ENCODE measurements around the gene CTNNAL1.
A peak's percentile ranks its signal among the peaks of the same experiment; 100 is the strongest.

The CTNNAL1 gene

DNA sequence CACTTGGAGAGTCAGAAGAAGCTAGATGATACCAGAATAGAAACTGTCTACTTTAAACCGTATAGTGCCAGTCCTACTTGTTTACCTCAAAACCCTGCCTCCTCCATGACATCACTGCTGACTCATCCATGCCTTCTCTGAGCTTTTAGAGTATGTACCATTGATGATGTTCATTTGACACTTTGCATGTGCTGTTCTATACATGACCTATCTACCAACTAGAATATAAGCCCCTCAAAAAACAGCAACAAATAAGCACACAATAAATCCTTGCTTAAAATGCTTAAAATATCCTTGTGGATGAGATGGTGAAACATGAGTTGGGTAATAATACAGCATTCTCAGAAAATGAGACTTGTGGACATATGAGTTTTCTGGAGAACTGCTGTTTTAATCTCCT, 2.6 kb downstream of the CTNNAL1 start:
- Histone ChIP-seq H2AFZ (ENCODE audit: low read depth, low read length) (no peak overlapping the region), H3K4me2 (ENCODE audit: low read length) (peak overlapping the region; percentile 3; the same call in 1 of the 2 replicates), H4K20me1 (ENCODE audit: insufficient read depth, low read length) (peaks cover 21% of the 10 kb centered on the region; the same call in 1 of the 2 replicates), H3K27ac (ENCODE audit: low read length) (no peak overlapping the region), H3K79me2 (ENCODE audit: low read length) (0 out of 2 replicates have a peak, but pooled peaks cover 3% of the 10 kb centered on the region), H3K4me3 (ENCODE audit: low read length) (no peak overlapping the region), H3K36me3 (replicated peaks; ENCODE audit: low read depth, low read length) (peaks cover 2% of the 10 kb centered on the region), H3K27me3 (ENCODE audit: low read depth, low read length) (peaks cover under 1% of the 10 kb centered on the region; the same call in 1 of the 2 replicates), H3K4me1 (ENCODE audit: low read length) (peaks cover 24% of the 10 kb centered on the region), H3K9me3 (ENCODE audit: insufficient read depth, low read length) (no peaks in the 10 kb centered on the region), H3K9ac (ENCODE audit: low read length) (no peak overlapping the region)
- TF ChIP-seq EZH2phosphoT487 (IDR thresholded peaks at IDR 0.05; ENCODE audit: low read depth), result no peak
- TF ChIP-seq, protein P1, sequence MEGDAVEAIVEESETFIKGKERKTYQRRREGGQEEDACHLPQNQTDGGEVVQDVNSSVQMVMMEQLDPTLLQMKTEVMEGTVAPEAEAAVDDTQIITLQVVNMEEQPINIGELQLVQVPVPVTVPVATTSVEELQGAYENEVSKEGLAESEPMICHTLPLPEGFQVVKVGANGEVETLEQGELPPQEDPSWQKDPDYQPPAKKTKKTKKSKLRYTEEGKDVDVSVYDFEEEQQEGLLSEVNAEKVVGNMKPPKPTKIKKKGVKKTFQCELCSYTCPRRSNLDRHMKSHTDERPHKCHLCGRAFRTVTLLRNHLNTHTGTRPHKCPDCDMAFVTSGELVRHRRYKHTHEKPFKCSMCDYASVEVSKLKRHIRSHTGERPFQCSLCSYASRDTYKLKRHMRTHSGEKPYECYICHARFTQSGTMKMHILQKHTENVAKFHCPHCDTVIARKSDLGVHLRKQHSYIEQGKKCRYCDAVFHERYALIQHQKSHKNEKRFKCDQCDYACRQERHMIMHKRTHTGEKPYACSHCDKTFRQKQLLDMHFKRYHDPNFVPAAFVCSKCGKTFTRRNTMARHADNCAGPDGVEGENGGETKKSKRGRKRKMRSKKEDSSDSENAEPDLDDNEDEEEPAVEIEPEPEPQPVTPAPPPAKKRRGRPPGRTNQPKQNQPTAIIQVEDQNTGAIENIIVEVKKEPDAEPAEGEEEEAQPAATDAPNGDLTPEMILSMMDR (IDR thresholded peaks at IDR 0.05; ENCODE audit: low read depth, low read length), result no peak

DNA sequence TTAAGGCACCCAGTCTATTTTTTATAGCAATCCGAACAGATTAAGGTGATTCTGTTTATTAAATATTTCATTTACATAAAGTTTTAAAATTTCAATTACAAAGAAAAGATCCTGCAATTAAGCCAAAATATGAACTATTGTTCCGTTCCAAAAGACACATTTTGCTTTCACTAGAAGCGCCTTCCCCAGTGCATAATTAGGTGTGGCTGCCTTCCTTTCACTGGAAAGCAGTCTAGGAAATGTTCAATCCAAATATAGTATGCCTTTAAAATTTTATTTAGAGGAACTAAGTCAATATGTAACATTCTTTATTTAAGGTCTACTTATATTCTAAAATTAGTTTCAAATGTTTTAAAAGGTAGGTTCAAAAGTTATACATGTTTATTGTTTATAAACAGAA, 7.6 kb downstream of the CTNNAL1 start:
- TF ChIP-seq, protein P1 (IDR thresholded peaks at IDR 0.05; ENCODE audit: low read depth, low read length), result no peak
- no peak for TF ChIP-seq EZH2phosphoT487 (IDR thresholded peaks at IDR 0.05; ENCODE audit: low read depth)
- Histone ChIP-seq H3K36me3 (replicated peaks; ENCODE audit: low read depth, low read length) (peaks cover 13% of the 10 kb centered on the region), H3K79me2 (ENCODE audit: low read length) (no peaks in the 10 kb centered on the region)

DNA sequence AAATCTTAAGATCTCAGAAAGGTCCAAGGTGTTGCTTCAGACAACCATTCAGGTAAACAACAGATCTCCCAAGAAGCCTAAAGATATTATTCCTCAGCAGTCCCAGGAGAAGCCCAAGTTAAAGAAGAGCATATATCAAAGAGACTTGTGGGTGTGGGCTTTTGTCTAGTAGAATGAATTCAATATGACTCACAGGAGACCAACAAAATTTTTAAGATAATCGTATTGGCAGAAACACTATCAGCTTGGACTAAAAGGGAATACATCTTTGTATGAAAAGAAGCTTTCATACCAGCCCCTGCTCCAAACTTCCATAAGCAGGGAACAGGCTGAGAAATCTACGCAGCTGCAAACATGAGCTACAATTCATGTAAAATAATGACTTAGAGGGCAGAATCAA, 10.2 kb downstream of the CTNNAL1 start:
- no peak for TF ChIP-seq EZH2phosphoT487 (IDR thresholded peaks at IDR 0.05; ENCODE audit: low read depth)
- TF ChIP-seq, protein P1 (IDR thresholded peaks at IDR 0.05; ENCODE audit: low read depth, low read length), result no peak
- H3K9me3 ChIP-seq (ENCODE audit: insufficient read depth, low read length), result peaks cover 15% of the 10 kb centered on the region; the same call in 1 of the 2 replicates
- no peak overlapping the region for H3K9ac ChIP-seq (ENCODE audit: low read length)
- no peak overlapping the region for H2AFZ ChIP-seq (ENCODE audit: low read depth, low read length)
- H3K27me3 ChIP-seq (ENCODE audit: low read depth, low read length), result no peaks in the 10 kb centered on the region
- H3K4me2 ChIP-seq (ENCODE audit: low read length), result no peak overlapping the region
- H3K4me1 ChIP-seq (ENCODE audit: low read length), result no peaks in the 10 kb centered on the region
- peaks cover 13% of the 10 kb centered on the region for H3K36me3 ChIP-seq (replicated peaks; ENCODE audit: low read depth, low read length)
- no peaks in the 10 kb centered on the region for H4K20me1 ChIP-seq (ENCODE audit: insufficient read depth, low read length)
- no peak overlapping the region for H3K4me3 ChIP-seq (ENCODE audit: low read length)
- H3K27ac ChIP-seq (ENCODE audit: low read length), result no peak overlapping the region
- H3K79me2 ChIP-seq (ENCODE audit: low read length), result no peaks in the 10 kb centered on the region

More for the DNA sequence above, 7.6 kb downstream of the CTNNAL1 start:
- no peaks in the 10 kb centered on the region for H3K27me3 ChIP-seq (ENCODE audit: low read depth, low read length)
- no peak overlapping the region for H3K9ac ChIP-seq (ENCODE audit: low read length)
- H3K4me2 ChIP-seq (ENCODE audit: low read length), result no peak overlapping the region
- no peak overlapping the region for H3K27ac ChIP-seq (ENCODE audit: low read length)
- H4K20me1 ChIP-seq (ENCODE audit: insufficient read depth, low read length), result no peaks in the 10 kb centered on the region; the same call in 1 of the 2 replicates
- H3K9me3 ChIP-seq (ENCODE audit: insufficient read depth, low read length), result peaks cover 15% of the 10 kb centered on the region; the same call in 1 of the 2 replicates
- H2AFZ ChIP-seq (ENCODE audit: low read depth, low read length), result no peak overlapping the region
- no peak overlapping the region for H3K4me3 ChIP-seq (ENCODE audit: low read length)
- peaks cover 3% of the 10 kb centered on the region for H3K4me1 ChIP-seq (ENCODE audit: low read length)

DNA sequence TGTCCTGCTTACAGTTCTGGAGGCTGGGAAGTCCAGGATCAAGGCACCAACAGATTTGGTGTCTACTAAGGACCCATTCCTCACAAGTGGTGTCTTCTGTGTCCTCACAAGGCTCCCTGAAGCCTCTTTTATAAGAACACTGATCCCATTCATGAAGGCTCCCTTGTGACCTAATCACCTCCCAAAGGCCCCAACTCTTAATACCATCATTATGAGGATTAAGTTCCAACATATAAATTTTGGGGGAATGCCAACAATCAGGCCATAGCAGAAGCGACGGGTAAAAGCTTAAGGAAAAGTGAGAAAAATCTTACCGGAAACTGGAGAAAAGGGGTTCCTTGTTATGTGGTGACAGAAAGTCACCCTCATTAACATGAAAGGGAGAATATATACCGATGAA, 11.2 kb downstream of the CTNNAL1 start:
- Histone ChIP-seq H3K27me3 (ENCODE audit: low read depth, low read length) (no peaks in the 10 kb centered on the region), H3K4me1 (ENCODE audit: low read length) (no peaks in the 10 kb centered on the region), H3K79me2 (ENCODE audit: low read length) (no peaks in the 10 kb centered on the region), H4K20me1 (ENCODE audit: insufficient read depth, low read length) (no peaks in the 10 kb centered on the region), H3K36me3 (replicated peaks; ENCODE audit: low read depth, low read length) (peaks cover 13% of the 10 kb centered on the region), H3K27ac (ENCODE audit: low read length) (no peak overlapping the region), H3K4me2 (ENCODE audit: low read length) (no peak overlapping the region), H3K9me3 (ENCODE audit: insufficient read depth, low read length) (peaks cover 15% of the 10 kb centered on the region; the same call in 1 of the 2 replicates), H2AFZ (ENCODE audit: low read depth, low read length) (no peak overlapping the region), H3K9ac (ENCODE audit: low read length) (no peak overlapping the region), H3K4me3 (ENCODE audit: low read length) (no peak overlapping the region)
- TF ChIP-seq, protein P1 (IDR thresholded peaks at IDR 0.05; ENCODE audit: low read depth, low read length), result no peak
- TF ChIP-seq EZH2phosphoT487 (IDR thresholded peaks at IDR 0.05; ENCODE audit: low read depth), result no peak
